Heart left ventricle (tissue), 13 donors: ENCODE data around the gene RGP1.

ENCODE experiments used
- POLR2A ChIP-seq, 2 donors: fragments of 450-650 bp; IDR thresholded peaks; one replicate each; pipeline ENCODE4 v1.6.1; 2017; ENCODE audit warnings: antibody characterized with exemption in 2 of 2, mild to moderate bottlenecking in 2 of 2, moderate library complexity in 2 of 2
- TF ChIP-seq, protein P1 (sequence below), 12 donors: fragments of 200-600 bp; sonication (generic) in 4 of 12; IDR thresholded peaks; one replicate each; pipeline versions ENCODE4 v1.5.0 to v1.8.0; 2018 to 2022; ENCODE audit warnings: antibody characterized with exemption in 12 of 12, mild to moderate bottlenecking in 5 of 12
- donor health status: ischemic (EF 13 %, LVEDD 7.1; RV severe dilation, severe dysfunction).
- donor health status: DM: no; HTN: yes; CAD: no.
- donor health status: DM: no; HTN: no; CAD: no.
- donor health status: ischemic (EF 25% LVEDD 6.9; RV normal size, moderate dysfunction).
- donor health status: ischemic (EF 25% LVEDD 5.7; RV mildly dilated, moderate dysfunction).
- donor health status: ischemic (EF 35%, LVEDD 5.7; RV mildly dilated, moderate dysfunction).
- donor health status: nonischemic (EF 11% LVEDD 7.7; RV severe dilation, severe dysfunction).
- donor health status: DM: yes; HTN: yes; CAD: no.
- donor health status: PGD.
- donor health status: ischemic (EF 29% LVEDD 5.4; RV normal size, mild dysfunction).
- donor health status: nonischemic (EF 23%, LVEDD 6.1; RV moderate dilation, normal function).

DNA sequence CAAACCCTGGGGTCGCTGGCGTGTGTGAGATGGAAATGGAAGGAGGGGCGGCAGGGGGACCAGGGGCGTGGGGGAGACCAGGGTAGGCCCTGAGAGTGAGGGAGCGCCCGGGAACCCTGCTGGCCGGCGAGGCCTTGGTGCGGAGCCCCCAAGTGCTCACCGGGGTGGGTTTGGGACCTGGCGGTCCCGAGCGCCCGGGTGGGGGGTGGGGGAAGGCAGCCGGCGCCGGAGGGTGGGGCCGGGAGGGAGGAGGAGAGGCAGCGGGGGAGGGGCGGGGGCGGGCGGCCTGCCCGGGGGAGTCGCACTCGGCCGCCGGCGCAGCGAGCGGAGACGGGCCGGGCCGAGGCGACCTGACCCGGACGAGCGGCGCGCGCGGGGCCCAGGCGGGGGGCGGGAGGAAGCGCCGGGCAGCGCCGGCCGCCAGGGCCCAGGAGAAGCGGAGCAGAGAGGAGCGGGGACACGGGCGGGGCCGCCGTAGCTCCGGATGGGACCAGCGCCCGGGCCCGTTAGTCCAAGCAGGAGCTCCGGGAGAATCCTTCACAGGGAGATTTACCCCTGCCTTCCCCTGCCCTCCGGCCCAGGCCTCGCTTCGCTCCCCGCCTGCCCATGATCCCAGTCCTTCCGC is 42.3 kb downstream of the RGP1 start, which contains the start of gene NPR2:
- TF ChIP-seq, protein P1, sequence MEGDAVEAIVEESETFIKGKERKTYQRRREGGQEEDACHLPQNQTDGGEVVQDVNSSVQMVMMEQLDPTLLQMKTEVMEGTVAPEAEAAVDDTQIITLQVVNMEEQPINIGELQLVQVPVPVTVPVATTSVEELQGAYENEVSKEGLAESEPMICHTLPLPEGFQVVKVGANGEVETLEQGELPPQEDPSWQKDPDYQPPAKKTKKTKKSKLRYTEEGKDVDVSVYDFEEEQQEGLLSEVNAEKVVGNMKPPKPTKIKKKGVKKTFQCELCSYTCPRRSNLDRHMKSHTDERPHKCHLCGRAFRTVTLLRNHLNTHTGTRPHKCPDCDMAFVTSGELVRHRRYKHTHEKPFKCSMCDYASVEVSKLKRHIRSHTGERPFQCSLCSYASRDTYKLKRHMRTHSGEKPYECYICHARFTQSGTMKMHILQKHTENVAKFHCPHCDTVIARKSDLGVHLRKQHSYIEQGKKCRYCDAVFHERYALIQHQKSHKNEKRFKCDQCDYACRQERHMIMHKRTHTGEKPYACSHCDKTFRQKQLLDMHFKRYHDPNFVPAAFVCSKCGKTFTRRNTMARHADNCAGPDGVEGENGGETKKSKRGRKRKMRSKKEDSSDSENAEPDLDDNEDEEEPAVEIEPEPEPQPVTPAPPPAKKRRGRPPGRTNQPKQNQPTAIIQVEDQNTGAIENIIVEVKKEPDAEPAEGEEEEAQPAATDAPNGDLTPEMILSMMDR (IDR thresholded peaks at IDR 0.05): peak in 1 of 12 donors; percentile 9
- TF ChIP-seq POLR2A (IDR thresholded peaks at IDR 0.05): peak in 1 of 2 donors; percentile 30
